ENCODE results near the gene ILF3. TPM values are rescaled to one million over a fixed set of nuclear protein-coding genes. Genes with fewer than 3 reads are reported as not detected.

ILF3 gene
- total RNA-seq: 212 TPM
- long read RNA-seq, transcript ILF3-202 (18 exons, 3,671 nt): major isoform, 5 of 348 reads
- long read RNA-seq, partial matches to known transcripts: 244 of 348 reads
- long read RNA-seq, other reads (novel, unspliced or antisense): 93 of 348 reads

DNA sequence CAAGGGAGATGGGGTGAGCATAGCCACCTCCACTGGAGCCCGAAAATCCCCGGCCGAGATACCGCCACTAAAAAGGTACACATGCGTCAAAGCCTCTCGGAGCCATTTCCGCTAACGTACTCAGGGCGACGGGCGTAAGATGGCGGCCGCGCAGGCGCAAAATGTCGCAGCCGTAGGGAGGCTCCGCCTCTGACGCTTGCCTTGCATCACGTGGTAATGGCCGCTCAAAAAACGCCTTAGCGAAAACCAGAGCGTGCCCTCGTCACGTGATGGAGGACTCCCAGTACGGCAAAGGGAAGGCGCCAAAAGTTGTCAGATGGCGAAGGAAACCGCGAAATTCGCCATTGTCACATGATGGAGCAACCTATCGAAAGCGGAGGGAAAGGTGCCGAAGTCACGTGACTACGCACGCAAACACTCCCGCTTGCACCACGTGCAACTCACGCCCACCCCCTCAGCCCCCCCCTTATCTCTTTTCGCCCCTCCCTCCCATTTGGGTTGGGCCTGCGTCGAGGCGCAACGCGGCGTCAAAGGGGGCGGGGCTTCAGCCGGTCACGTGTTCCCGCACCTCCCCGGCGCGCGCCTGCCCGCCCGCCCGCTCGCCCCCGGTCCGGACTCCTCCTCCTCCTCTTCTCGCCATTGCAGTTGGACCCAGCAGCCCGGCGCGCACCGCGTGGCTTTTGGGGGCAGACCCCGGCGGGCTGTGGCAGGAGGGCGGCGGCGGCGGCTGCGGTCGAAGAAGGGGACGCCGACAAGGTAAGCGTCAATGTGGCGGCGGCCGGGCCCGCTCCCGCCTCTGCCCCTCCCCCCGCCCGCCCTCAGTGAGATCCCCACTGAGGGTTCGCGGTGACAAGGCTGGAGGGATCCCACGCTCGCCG, at the start of gene ILF3:
TSS of gene ILF3 (plus strand) at position 615 of the 878 bp plus-strand sequence. CDS start 16,260 bp downstream, outside the sequence.
- DNase-seq (ENCODE audit: low spot score): peak; percentile 100

DNA sequence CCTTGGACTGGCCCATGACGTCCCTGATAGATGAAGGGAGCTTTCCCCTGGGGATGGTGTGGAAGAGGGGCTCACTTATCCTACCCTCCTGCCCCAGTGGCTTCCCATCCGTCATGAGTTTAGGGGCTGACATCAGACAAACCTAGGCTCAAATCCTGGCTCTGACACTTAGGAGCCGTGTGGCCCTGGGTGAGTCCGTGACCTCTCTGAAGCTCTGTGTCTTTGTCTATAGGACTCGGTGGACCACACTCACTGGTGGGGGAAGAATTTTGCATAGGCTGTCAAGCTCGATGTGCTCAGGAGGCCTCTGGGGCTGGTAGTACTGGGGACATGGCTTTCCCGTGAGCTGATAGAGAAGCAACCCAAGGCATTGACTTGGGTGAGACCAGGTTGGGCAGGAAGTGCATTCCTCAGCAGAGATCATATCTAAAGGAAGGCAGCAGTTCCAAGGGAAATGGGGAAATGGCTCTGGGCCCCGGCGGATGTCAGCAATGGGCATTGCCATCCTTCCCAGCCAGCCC, 49.6 kb upstream of the ILF3 start:
- no peak for DNase-seq (ENCODE audit: low spot score)

DNA sequence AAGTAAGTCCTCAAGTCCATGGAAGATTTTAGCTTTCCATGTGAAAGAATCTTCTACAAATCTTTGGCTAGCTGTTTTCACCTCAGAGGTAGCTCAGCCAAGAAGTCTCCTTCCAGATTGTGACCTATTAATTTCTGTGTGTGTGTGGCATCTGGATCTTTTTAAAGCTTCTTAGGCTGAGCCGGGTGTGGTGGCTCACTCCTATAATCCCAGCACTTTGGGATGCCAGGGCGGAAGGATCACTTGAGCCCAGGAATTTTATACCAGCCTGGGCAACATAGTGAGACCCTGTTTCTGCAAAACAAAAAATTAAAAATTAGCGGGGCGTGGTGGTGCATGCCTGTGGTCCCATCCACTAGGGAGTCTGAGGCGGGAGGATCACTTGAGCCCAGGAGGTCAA, 42.2 kb upstream of the ILF3 start:
- DNase-seq (ENCODE audit: low spot score): no peak

DNA sequence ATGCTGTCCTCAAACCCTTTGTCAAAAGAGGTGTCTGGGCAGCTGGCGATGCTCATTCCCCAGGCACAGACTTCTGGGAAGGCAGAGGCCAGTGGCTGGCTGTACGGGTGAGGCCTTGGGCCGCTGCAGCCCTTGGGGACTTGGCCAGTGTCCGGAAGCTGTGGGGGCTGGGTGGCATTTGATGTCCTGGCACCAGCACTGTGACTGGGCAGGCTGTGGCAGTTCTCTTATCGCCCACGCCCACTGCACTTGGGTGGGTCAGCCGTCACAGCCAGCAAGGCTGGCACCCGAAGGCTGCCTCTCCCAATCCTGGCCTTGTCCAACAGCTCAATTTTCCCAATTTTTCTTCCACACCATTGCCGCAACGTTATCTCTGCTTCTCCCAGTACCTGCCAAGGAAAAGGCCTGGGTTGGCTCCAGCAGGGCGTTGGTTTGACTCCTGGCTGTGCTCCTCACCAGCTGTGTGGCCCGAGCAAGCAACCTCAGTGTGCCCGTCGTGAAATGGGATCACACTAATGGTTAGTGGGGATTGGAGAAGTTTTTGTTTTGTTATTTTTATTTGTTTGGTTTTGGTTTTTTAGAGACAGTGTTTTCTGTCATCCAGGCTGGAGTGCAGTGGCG, 41.5 kb upstream of the ILF3 start:
- no peak for DNase-seq (ENCODE audit: low spot score)

DNA sequence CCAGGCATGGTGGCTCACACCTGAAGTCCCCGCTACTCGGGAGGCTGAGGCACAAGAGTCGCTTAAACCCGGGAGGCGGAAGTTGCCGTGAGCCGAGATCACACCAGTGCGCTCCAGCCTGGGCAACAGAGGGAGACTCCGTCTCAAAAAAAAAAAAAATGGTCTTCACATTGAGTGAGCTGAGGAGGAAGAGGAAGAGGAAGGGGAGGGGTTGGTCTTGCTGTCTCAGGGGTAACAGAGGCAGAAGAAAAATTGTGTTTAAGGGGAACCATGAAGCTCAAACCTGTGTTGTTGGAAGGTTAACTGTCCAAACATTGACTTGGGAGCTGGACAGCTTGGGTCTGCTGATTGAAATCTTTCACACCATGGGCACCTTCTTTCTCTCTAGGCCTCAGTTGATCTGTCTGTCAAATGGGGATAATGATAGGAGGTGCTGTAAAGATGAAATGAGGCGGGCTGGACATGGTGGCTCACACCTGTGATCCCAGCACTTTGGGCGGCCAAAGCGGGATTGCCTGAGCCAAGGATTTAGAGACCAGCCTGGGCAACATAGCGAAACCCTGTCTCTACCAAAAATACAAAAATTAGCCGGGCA, 38.6 kb upstream of the ILF3 start:
- no peak for DNase-seq (ENCODE audit: low spot score)

DNA sequence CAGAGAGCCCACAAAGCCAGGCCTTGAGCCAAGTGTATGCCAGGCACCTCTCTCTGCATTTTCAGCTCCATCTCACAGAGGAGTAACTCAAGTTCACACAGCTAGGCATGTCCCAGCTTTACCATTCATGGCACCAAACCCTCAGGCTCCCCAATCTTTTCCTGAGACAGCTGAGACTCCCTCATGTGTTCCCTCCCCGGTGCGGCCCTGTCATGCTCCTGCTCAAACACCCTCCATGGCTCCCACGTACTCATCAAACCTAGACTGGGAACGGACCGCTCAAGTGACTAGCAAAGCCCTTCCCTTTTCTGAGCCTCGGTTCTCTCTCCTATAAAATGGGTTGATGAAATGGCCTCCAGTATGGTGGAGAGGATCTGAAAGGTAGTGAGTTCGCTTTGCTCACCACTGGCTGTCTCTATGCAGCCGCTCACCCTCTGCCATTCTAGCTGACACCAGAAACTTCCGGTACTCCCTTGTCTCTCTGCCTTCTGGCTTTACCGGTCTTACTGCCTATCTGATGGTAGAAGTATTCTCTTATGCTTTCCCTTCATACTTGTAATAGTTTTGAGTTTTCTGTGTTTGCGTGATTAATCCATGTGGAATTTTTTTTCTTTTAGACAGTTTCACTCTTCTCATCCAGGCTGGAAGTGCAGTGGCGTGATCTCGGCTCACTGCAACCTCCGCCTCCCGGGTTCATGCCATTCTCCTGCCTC, 36.6 kb upstream of the ILF3 start:
- DNase-seq (ENCODE audit: low spot score): no peak

DNA sequence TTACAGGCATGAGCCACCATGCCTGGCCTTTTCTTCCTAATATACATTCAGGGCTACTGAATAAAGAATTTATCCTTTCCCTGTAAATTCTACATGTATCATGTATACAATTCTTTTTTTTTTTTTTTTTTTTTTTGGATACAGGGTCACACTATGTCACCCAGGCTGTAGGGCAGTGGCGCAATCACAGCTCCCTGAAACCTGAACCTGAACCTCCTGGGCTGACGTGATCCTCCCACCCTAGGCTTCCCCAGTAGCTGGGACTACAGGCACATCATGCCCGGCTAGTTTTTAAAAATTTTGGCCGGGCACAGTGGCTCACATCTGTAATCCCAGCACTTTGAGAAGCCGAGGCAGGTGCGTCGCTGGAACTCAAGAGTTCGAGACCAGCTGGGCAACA, 35.3 kb upstream of the ILF3 start:
- no peak for DNase-seq (ENCODE audit: low spot score)

DNA sequence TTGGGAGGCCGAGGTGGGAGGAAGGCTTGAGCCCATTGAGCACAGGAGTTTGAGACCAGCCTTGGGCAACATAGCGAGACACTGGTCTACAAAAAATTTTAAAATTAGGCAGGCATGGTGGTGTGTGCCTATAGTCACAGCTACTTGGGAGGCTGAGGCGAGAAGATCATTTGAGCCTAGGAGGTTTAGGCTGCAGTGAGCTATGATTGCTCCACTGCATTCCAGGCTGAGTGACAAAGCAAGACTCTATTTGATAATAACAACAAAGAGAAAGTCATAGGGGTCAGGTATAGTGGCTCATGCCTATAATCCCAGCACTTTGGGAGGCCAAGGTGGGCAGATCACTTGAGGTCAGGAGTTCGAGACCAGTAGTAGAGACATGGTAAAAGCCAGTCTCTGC, 33.4 kb upstream of the ILF3 start:
- no peak for DNase-seq (ENCODE audit: low spot score)

DNA sequence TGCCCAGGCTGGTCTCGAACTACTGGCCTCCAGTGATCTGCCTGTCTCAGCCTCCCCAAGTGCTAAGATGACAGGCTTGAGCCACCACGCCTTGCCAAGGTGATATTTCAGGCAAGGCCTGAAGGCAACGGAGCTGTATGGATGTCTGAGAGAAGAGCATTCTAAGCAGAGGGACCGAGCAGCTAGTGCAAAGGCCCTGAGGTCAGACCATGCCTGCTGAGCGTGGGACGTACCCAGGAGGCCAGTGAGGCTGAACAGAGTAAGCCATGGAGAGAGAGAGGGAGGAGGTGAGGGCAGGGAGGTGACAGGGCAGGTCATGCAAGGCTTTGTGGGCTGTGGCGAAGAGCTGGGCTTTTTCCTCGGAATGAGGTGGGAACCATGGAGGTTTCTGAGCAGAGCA, 32.2 kb upstream of the ILF3 start:
- DNase-seq (ENCODE audit: low spot score): no peak

DNA sequence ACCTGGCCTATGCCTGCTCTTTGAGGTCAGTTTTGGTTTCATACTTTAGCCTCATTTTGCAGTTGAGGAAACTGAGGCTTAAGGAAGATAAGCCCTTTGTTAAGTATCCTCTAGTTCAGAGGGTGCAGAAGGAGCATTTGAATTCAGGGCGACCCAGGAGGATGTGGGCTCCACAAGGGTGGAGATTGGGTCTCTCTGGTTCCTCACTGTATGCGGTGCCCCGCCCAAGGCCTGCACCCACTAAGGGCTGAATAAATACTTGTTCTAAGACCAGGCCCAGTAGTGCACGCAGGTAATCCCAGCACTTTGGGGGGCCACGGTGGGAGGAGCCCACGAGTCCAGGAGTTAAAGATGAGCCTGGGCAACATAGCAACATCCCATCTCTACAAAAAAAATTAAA, 29.6 kb upstream of the ILF3 start:
- DNase-seq (ENCODE audit: low spot score): no peak

DNA sequence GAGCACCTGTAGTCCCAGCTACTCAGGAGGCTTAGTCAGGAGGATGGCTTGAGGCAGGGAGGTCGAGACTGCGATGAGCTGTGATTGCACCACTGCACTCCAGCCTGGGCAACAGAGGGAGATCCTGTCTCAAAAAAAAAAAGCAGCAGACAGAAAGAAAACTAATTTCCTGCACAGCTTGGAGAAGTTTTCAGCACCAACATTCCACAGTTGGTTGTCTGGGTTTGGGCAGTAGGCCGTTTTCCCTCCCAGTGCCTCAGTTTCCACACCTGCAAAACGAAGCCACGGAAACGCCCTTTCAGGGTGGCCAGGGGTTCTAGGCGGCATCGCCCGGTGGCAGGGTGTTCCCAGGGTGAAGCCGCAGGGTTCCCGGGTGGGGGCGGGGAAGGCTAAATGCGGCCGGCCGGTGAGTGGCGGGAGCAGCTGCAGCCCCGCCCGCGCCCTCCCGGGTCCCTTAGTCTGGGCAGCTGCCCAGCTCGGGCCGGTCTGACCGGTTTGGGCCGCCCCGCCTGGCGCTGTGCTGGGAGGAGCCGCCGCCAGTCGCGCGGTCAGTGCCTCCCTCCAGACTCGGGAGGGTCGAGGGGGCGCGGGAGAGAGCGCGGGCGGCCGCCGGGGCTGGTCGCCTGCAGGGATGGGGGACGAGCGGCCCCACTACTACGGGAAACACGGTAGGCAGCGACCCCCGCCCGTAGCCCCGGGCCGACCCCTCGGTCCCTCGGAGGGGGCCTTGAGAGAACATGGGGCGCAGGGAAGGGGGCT, 29.0 kb upstream of the ILF3 start, which contains the start of gene SLC44A2:
TSS of gene SLC44A2 (plus strand) at position 551 of the 759 bp plus-strand sequence. CDS start at position 632, 81 bp downstream.
- peak; percentile 92 for DNase-seq (ENCODE audit: low spot score)

DNA sequence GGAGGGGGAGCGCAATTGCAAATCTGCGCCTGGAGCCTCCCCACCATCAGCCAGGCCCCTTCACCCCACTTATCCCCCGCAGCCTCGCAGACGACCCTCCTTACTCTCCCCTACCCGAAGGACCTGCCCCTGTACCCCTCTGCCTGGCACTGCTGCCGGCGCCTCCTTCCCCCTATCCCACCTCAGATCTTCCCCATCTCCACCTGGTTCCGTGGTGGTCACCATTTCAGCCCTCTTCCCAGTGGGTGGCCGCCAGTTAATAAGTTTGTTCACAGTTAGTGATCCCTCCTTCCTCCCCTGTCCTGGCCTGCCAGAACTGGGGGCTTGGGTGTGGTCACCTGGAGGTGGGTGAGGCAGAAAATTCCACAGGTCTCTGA, 28.4 kb upstream of the ILF3 start:
- no peak for DNase-seq (ENCODE audit: low spot score)

DNA sequence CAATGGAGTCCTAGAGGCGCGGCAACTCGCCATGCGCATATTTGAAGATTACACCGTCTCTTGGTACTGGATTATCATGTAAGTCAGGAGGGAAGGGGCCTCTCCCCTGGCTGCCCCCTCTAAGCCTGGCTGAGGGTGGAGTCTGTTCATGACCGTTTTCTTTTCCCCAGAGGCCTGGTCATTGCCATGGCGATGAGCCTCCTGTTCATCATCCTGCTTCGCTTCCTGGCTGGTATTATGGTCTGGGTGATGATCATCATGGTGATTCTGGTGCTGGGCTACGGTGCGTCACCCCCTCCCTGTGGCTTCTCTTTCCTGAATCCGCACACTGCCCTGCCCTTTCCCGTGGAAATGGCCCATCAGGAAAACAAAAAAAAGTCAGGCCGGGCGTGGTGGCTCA, 22.3 kb upstream of the ILF3 start:
- no peak for DNase-seq (ENCODE audit: low spot score)

DNA sequence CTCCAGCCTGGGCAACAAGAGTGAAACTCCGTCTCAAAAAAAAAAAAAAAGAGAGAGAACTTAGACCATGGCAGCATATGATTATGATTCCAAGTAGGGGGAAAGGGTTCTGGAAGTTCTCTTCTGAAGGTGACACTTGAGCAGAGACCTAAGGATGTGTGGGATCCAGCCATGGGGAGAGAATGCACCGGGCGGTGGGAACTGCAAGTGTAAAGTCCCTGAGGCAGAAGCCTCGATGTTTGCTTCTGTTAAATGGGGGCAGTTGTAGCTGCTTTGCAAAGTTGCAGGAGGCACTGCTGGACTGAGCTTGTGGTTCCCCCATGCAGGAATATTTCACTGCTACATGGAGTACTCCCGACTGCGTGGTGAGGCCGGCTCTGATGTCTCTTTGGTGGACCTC, 19.7 kb upstream of the ILF3 start:
- no peak for DNase-seq (ENCODE audit: low spot score)

DNA sequence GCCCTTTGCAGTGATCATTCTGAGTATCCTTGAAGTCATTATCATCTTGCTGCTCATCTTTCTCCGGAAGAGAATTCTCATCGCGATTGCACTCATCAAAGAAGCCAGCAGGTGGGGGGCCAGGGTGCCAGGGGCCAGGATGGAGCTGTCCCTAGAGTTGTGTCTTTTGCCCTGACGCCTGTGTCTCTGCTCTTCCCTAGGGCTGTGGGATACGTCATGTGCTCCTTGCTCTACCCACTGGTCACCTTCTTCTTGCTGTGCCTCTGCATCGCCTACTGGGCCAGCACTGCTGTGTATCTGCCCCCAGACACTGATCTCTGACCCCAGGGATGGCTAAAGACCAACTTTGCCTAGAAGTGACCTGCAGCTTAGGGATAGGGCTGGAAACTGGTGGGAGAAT, 19.2 kb upstream of the ILF3 start:
- DNase-seq (ENCODE audit: low spot score): no peak

DNA sequence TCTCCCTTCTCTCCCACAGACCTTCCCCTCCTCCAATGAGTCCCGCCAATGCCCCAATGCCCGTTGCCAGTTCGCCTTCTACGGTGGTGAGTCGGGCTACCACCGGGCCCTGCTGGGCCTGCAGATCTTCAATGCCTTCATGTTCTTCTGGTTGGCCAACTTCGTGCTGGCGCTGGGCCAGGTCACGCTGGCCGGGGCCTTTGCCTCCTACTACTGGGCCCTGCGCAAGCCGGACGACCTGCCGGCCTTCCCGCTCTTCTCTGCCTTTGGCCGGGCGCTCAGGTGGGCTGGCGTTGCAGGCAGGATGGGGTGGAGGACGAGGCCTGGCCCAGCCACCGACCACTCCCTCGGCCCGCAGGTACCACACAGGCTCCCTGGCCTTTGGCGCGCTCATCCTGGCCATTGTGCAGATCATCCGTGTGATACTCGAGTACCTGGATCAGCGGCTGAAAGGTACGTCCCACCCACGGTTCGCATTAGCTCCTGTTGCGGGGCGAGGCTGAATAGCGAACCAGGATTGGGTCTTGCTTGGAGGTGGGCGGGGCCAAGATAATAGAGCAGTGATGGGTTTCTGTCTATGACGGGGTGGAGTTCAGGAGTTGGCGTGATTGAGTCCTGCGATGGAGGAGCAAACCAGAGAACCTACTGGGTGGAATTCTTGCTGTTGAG, 17.7 kb upstream of the ILF3 start:
- DNase-seq (ENCODE audit: low spot score): no peak

DNA sequence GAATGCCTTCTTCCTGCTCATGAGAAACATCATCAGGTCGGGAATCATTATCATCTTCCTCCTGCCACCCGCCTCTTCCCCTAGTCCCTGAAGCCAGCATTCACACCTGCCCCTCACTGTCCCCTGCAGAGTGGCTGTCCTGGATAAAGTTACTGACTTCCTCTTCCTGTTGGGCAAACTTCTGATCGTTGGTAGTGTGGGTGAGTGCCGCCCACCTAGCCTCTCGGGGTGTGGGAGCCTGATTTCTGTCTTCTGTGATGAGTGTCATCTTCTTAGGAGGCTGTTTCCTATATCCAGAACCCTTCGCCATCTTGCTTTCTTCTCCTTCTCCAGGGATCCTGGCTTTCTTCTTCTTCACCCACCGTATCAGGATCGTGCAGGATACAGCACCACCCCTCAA, 16.3 kb upstream of the ILF3 start:
- DNase-seq (ENCODE audit: low spot score): no peak

DNA sequence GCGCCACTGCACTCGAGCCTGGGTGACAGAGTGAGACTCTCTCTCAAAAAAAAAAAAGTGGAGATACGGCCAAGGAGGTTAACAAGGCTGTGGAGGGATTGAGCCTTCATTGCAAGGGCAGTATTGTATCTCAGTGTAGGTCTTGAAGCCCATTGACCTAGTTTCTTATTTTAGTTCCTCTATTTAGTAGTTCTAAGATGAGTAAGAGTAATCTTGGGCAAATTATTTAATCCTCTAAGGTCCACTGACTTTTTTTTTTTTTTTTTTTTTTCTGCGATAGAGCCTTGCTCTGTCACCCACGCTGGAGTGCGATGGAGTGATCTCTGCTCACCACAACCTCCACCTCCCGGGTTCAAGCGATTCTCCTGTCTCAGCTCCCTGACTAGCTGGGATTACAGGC, 14.3 kb upstream of the ILF3 start:
- DNase-seq (ENCODE audit: low spot score): no peak

DNA sequence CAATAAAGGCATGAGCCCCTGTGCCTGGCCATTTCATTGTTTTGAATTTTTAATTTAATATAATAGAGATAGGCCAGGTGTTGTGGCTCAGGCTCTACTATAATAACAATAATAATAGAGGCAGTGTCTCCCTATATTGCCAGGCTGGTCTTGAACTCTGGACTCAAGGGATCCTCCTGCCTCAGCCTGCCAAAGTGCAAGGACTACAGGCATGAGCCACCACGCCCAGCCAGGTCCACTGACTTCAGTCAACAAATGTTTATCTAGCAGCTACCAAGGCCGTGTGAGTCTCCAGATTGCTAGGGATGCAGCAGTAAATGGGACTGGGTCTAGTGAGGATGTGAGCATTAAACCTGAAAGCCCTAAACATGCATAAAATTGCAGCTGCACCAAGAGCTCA, 13.8 kb upstream of the ILF3 start:
- DNase-seq (ENCODE audit: low spot score): no peak

DNA sequence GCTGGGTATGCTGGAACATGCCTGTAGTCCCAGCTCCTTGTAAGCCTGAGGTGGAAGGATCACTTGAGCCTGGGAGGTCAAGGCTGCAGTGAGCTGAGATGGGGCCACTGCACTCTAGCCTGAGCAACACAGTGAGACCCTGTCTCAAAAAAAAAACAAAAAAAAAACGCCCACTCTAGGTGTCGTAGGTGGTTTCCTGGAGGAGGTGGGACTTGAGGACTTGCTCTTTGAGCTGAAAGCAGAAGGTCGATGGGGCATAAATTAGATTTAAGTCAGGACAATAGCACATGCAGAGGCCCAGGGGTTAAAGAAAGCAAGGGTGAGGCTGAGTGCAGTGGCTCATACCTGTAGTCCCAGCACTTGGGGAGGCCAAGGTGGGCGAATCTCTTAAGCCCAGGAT, 12.9 kb upstream of the ILF3 start:
- DNase-seq (ENCODE audit: low spot score): no peak

Measured in mesenteric fat pad (tissue), 1 donor.